Esophagus (tissue), 2 donors: ENCODE data around the gene PTPN7. TPM values are rescaled to one million over a fixed set of nuclear protein-coding genes. Genes with fewer than 3 reads are reported as not detected.

Source experiments
- H3K27ac ChIP-seq, 2 donors: one replicate each; pipeline ENCODE4 v1.5.1; 2013; ENCODE audit warnings: low read depth in 2 of 2, mild to moderate bottlenecking in 2 of 2, inconsistent platforms in 1 of 2, low read length in 1 of 2, moderate library complexity in 1 of 2
- H3K27me3 ChIP-seq, 2 donors: one replicate each; pipeline ENCODE4 v1.6.1; 2013; ENCODE audit warnings: low read length in 2 of 2, control low read depth in 1 of 2, mild to moderate bottlenecking in 1 of 2; ENCODE audit not compliant: insufficient read depth in 2 of 2, control insufficient read depth in 1 of 2
- H3K36me3 ChIP-seq, 2 donors: one replicate each; pipeline ENCODE4 v1.6.1; 2013; ENCODE audit warnings: low read length in 1 of 2; ENCODE audit not compliant: control insufficient read depth in 2 of 2, insufficient read depth in 2 of 2
- H3K4me1 ChIP-seq, 2 donors: one replicate each; pipeline ENCODE4 v1.6.1; 2013; ENCODE audit warnings: low read length in 1 of 2; ENCODE audit not compliant: control insufficient read depth in 2 of 2, insufficient read depth in 2 of 2
- H3K4me3 ChIP-seq, 2 donors: one replicate each; pipeline ENCODE4 v1.5.1; 2013; ENCODE audit warnings: low read length in 2 of 2, mild to moderate bottlenecking in 2 of 2, low read depth in 1 of 2, moderate library complexity in 1 of 2
- H3K9me3 ChIP-seq, 2 donors: one replicate each; pipeline ENCODE4 v1.6.1; 2013; ENCODE audit warnings: mild to moderate bottlenecking in 2 of 2, low read depth in 1 of 2, low read length in 1 of 2, moderate library complexity in 1 of 2; ENCODE audit not compliant: control insufficient read depth in 2 of 2, insufficient read depth in 1 of 2
- WGBS, 2 donors: extraction: QIAGEN DNeasy Blood & Tissue Kit; methylation state at CpG; one replicate each; pipeline ENCODE4 v1.1.7; 2013; 5-methylcytosine and 5-hydroxymethylcytosine counted together
- polyA plus RNA-seq, 2 donors: library from polyadenylated mRNA; stranded (reverse); fragments of 200-250 nt; gene quantifications; one replicate each; pipeline ENCODE4 v1.2.3, GENCODE V29; 2013
- donor health status: healthy with polysubstance abuse.
- donor health status: Bipolar disorder and iron deficiency.

The PTPN7 gene
- polyA plus RNA-seq, 2 donors, result 1.6 to 1.9 TPM

- Histone ChIP-seq H3K4me1 (peaks cover 15 to 29% of the 10 kb centered on the region in 2 donors), H3K27me3 (no peaks in the 10 kb centered on the region), H3K4me3 (no peak overlapping the region), H3K36me3 (no peaks in the 10 kb centered on the region), H3K27ac (no peak overlapping the region), H3K9me3 (no peaks in the 10 kb centered on the region)
- WGBS, 2 donors, result 82 to 88% methylated on average over 3 of the region's 3 CpGs
Observed at GRCh38 chr1:202110977-202111376, 49.4 kb downstream of the PTPN7 start.

GRCh38 chr1:202107801-202108731 is 52.3 kb downstream of the PTPN7 start:
- peaks cover 12 to 30% of the 10 kb centered on the region in 2 donors for H3K4me1 ChIP-seq
- H3K27me3 ChIP-seq, result no peaks in the 10 kb centered on the region
- peak overlapping the region; percentile 81 to 89 for H3K27ac ChIP-seq
- no peak overlapping the region for H3K4me3 ChIP-seq
- H3K9me3 ChIP-seq, result no peaks in the 10 kb centered on the region
- WGBS, 2 donors, result 55% methylated on average over 13 of the region's 13 CpGs
- H3K36me3 ChIP-seq, result no peaks in the 10 kb centered on the region

GRCh38 chr1:202107321-202107761 is 53.1 kb downstream of the PTPN7 start:
- H3K4me3 ChIP-seq, result no peak overlapping the region
- H3K9me3 ChIP-seq, result no peaks in the 10 kb centered on the region
- peaks cover 12 to 30% of the 10 kb centered on the region in 2 donors for H3K4me1 ChIP-seq
- no peaks in the 10 kb centered on the region for H3K36me3 ChIP-seq
- H3K27ac ChIP-seq, result peak overlapping the region; percentile 81 to 89
- no peaks in the 10 kb centered on the region for H3K27me3 ChIP-seq
- 31 to 46% methylated on average over 5 of the region's 5 CpGs for WGBS, 2 donors

DNA sequence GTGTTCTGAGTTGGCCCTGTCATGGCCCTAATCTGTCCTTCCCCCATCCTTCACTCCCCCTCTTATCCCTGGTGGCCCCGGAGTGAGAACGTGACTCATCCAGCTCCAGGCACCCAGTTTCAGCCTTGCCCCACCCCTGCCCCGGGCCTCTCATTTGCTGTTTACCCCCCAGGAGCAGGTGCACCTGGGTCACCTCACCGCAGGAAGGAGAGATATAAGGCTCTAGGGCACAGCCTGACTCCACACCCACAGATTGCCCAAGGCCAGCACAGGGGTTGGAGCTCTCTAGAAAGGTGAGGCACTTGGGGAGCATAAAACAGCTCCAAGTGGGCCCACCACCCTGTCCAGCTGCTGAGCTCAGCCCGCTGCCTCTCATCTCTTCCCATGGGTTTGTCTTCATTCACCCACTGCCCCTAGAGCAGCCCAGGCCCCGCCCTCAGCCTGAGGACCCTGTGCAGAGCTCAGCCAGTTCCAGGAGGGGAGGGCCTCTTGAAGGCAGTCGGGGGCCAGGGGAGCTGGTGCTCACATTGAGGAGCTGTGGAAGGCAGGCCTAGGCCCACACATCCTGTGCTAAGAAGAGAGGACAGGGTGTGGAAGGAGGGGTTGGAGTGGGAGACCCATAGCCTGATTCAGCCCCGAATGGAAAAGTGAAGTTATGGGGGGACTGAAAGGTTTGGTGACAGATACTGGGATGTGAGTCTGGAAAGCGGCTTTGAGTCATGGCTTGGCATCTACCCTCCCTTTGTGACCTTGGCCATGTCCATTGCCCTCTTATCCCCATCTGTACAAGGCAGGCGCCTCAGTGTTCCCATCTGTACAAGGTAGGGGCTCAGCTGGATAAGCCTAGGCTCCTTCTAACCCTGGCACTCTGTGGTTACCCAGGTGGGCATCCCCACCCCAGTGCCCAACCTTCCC is 53.8 kb downstream of the PTPN7 start:
- WGBS, 2 donors, result 48 to 66% methylated on average over 10 of the region's 10 CpGs
- Histone ChIP-seq H3K4me1 (peaks cover 12 to 31% of the 10 kb centered on the region in 2 donors), H3K4me3 (no peak overlapping the region), H3K36me3 (no peaks in the 10 kb centered on the region), H3K27ac (peak overlapping the region; percentile 81 to 83), H3K27me3 (no peaks in the 10 kb centered on the region), H3K9me3 (no peaks in the 10 kb centered on the region)

GRCh38 chr1:202105571-202106339 is 54.6 kb downstream of the PTPN7 start:
- 53% methylated on average over 10 of the region's 10 CpGs for WGBS, 2 donors
- no peak overlapping the region for H3K4me3 ChIP-seq
- no peaks in the 10 kb centered on the region for H3K36me3 ChIP-seq
- peaks cover 12 to 31% of the 10 kb centered on the region in 2 donors for H3K4me1 ChIP-seq
- no peaks in the 10 kb centered on the region for H3K27me3 ChIP-seq
- H3K27ac ChIP-seq, result peak overlapping the region; percentile 81 to 83
- no peaks in the 10 kb centered on the region for H3K9me3 ChIP-seq

DNA sequence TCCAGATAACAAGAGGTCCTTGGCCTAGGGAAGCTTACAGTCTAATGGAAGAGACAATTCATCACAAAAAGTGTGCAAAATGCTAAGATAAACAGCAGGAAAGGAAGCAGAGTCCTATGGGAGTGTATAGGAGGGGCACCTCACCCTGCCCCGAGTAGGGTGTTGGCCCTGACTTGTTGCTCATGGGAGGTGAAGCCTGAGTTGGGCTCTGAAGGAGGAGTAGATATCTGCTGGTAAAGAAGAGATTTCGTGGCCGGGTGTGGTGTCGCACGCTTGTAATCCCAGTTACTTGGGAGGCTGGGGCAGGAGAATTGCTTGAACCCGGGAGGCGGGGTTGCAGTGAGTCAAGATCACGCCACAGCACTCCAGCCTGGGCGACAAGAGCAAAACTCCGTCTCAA is 56.3 kb downstream of the PTPN7 start:
- no peaks in the 10 kb centered on the region for H3K27me3 ChIP-seq
- no peaks in the 10 kb centered on the region for H3K36me3 ChIP-seq
- H3K9me3 ChIP-seq, result no peaks in the 10 kb centered on the region
- H3K4me3 ChIP-seq, result no peak overlapping the region
- 67 to 76% methylated on average over 10 of the region's 10 CpGs for WGBS, 2 donors
- peaks cover 12 to 28% of the 10 kb centered on the region in 2 donors for H3K4me1 ChIP-seq
- peak overlapping the region; percentile 51 to 82 for H3K27ac ChIP-seq

GRCh38 chr1:202101184-202101583 is 59.2 kb downstream of the PTPN7 start:
- 42 to 50% methylated on average over 4 of the region's 4 CpGs for WGBS, 2 donors
- no peaks in the 10 kb centered on the region for H3K27me3 ChIP-seq

More at GRCh38 chr1:202101184-202101583, 59.2 kb downstream of the PTPN7 start:
- H3K9me3 ChIP-seq, result no peaks in the 10 kb centered on the region
- H3K4me1 ChIP-seq, result peaks cover 0 to 5% of the 10 kb centered on the region in 2 donors
- no peak overlapping the region for H3K4me3 ChIP-seq
- peak overlapping the region in 1 of 2 donors; percentile 58 for H3K27ac ChIP-seq
- no peaks in the 10 kb centered on the region for H3K36me3 ChIP-seq
